HepG2 (cell line): ENCODE measurements around the gene VAMP8. TPM values are rescaled to one million over a fixed set of nuclear protein-coding genes. Genes with fewer than 3 reads are reported as not detected.

Experiments used
- CHD2 ChIP-seq: IDR thresholded peaks from 2 replicates; pipeline ENCODE4 v1.6.1; 2011; ENCODE audit warnings: low read depth, low read length, improper control_type of control experiment
- E2F2 ChIP-seq: sonication (generic); formaldehyde crosslinking; IDR thresholded peaks from 2 replicates; pipeline ENCODE4 v1.4.0; 2020; ENCODE audit warnings: missing genetic modification reagents, borderline replicate concordance
- FOXJ3 ChIP-seq: sonication (generic); formaldehyde crosslinking; IDR thresholded peaks from 2 replicates; pipeline ENCODE4 v1.4.0; 2020; ENCODE audit warnings: missing genetic modification reagents, mild to moderate bottlenecking, borderline replicate concordance
- HDAC1 ChIP-seq: sonication (generic); formaldehyde crosslinking; IDR thresholded peaks from 2 replicates; pipeline ENCODE4 v1.5.1; 2020; ENCODE audit warnings: mild to moderate bottlenecking, missing genetic modification reagents
- HDAC2 ChIP-seq: sonication (generic); formaldehyde crosslinking; IDR thresholded peaks from 2 replicates; pipeline ENCODE4 v1.4.0; 2020; ENCODE audit warnings: missing genetic modification reagents
- IKZF4 ChIP-seq: sonication (generic); formaldehyde crosslinking; IDR thresholded peaks from 2 replicates; pipeline ENCODE4 v1.5.1; 2020; ENCODE audit warnings: borderline replicate concordance, mild to moderate bottlenecking, low read depth, missing genetic modification reagents; ENCODE audit errors: not compliant biosample characterization
- NFKB2 ChIP-seq: sonication (generic); formaldehyde crosslinking; IDR thresholded peaks from 2 replicates; pipeline ENCODE4 v1.4.0; 2020; ENCODE audit warnings: missing genetic modification reagents, borderline replicate concordance
- PLSCR1 ChIP-seq: sonication (generic); formaldehyde crosslinking; IDR thresholded peaks from 2 replicates; pipeline ENCODE4 v1.5.0; 2020; ENCODE audit warnings: missing genetic modification reagents, mild to moderate bottlenecking, borderline replicate concordance
- REST ChIP-seq, 2 experiments: IDR thresholded peaks; 2 replicates each; pipeline ENCODE4 v1.6.1; 2011 to 2012; ENCODE audit warnings: low read length in 2 of 2, borderline replicate concordance in 1 of 2, low read depth in 1 of 2, mild to moderate bottlenecking in 1 of 2, moderate library complexity in 1 of 2
- THYN1 ChIP-seq: sonication (generic); formaldehyde crosslinking; IDR thresholded peaks from 2 replicates; pipeline ENCODE4 v1.8.1; 2023; ENCODE audit warnings: low read depth, mild to moderate bottlenecking, moderate library complexity, missing genetic modification reagents, borderline replicate concordance
- WIZ ChIP-seq: sonication (generic); formaldehyde crosslinking; IDR thresholded peaks from 2 replicates; pipeline ENCODE4 v1.5.1; 2020; ENCODE audit warnings: mild to moderate bottlenecking, missing genetic modification reagents
- ZBTB8A ChIP-seq: sonication (generic); formaldehyde crosslinking; IDR thresholded peaks from 2 replicates; pipeline ENCODE4 v1.4.0; 2020; ENCODE audit warnings: mild to moderate bottlenecking, low read depth, missing genetic modification reagents, borderline replicate concordance
- ZMYM4 ChIP-seq: sonication (generic); formaldehyde crosslinking; IDR thresholded peaks from 2 replicates; pipeline ENCODE4 v1.8.1; 2023; ENCODE audit warnings: mild to moderate bottlenecking, missing genetic modification reagents
- ZNF280B ChIP-seq: sonication (generic); formaldehyde crosslinking; IDR thresholded peaks from 2 replicates; pipeline ENCODE4 v1.5.0; 2020; ENCODE audit warnings: missing genetic modification reagents, mild to moderate bottlenecking, borderline replicate concordance
- ZNF34 ChIP-seq: sonication (generic); formaldehyde crosslinking; IDR thresholded peaks from 2 replicates; pipeline ENCODE4 v1.4.0; 2020; ENCODE audit warnings: mild to moderate bottlenecking, missing genetic modification reagents, borderline replicate concordance
- ZSCAN20 ChIP-seq: sonication (generic); formaldehyde crosslinking; IDR thresholded peaks from 2 replicates; pipeline ENCODE4 v1.4.0; 2020; ENCODE audit warnings: missing genetic modification reagents, mild to moderate bottlenecking, borderline replicate concordance
- polyA plus RNA-seq, 8 experiments: library from polyadenylated mRNA; depleted of rRNA in 3 of 8; stranded (reverse) in 7 of 8; unstranded in 1 of 8; fragments of >200 nt; fragmentation: Illumina TruSeq in 4 of 8; extraction: Trizol in 4 of 8; gene quantifications; 2 replicates each; pipeline versions ENCODE4 v1.2.1 to v1.2.3, GENCODE V29; 2011 to 2016; ENCODE audit warnings: low read depth in 4 of 8, missing spikeins in 1 of 8, mixed read lengths in 1 of 8; ENCODE audit not compliant: insufficient read depth in 1 of 8
- total RNA-seq, 5 experiments: library from RNA; depleted of rRNA; stranded (reverse); fragments of >200 nt; fragmentation: Illumina TruSeq; extraction: Trizol; gene quantifications; 2 replicates each; pipeline ENCODE4 v1.2.3, GENCODE V29; 2016; ENCODE audit warnings: low read depth in 1 of 5
- TF ChIP-seq, protein P1 (sequence below): sonication (generic); formaldehyde crosslinking; IDR thresholded peaks from 2 replicates; pipeline ENCODE4 v1.4.0; 2020; ENCODE audit warnings: missing genetic modification reagents; ENCODE audit errors: not compliant biosample characterization
- TF ChIP-seq, protein P2 (sequence below): sonication (generic); formaldehyde crosslinking; conservative IDR thresholded peaks from 2 replicates; pipeline ENCODE4 v1.4.0; 2020; ENCODE audit warnings: missing genetic modification reagents

Gene VAMP8
- total and polyA plus RNA-seq, 2 of the 13 experiments (the other 11 are each of a cell fraction or from before 2014, with no cell fraction given), result 83.3 to 157 TPM

GRCh38 chr2:85584354-85584856 is 7.0 kb downstream of the VAMP8 start, which contains the start of gene VAMP5 (continued):
- TF ChIP-seq NFKB2 (CRISPR knock-in tag), result peak; percentile 92
- TF ChIP-seq ZBTB8A (CRISPR knock-in tag), result 0 out of 2 replicates have a peak, but pooled peaks have one; percentile 1
- TF ChIP-seq PLSCR1 (CRISPR knock-in tag), result no peak
- peak; percentile 57; the same call in 1 of the 2 replicates for TF ChIP-seq ZNF280B (CRISPR knock-in tag)
- TF ChIP-seq, protein P1, sequence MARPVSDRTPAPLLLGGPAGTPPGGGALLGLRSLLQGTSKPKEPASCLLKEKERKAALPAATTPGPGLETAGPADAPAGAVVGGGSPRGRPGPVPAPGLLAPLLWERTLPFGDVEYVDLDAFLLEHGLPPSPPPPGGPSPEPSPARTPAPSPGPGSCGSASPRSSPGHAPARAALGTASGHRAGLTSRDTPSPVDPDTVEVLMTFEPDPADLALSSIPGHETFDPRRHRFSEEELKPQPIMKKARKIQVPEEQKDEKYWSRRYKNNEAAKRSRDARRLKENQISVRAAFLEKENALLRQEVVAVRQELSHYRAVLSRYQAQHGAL (CRISPR knock-in tag), result no peak
- TF ChIP-seq WIZ (CRISPR knock-in tag), result no peak; the same call in 1 of the 2 replicates
- no peak for TF ChIP-seq CHD2
- TF ChIP-seq IKZF4 (CRISPR knock-in tag), result no peak
- TF ChIP-seq E2F2 (CRISPR knock-in tag), result peak; percentile 68; the same call in 1 of the 2 replicates
- peak in 1 of 2 experiments; percentile 77; a peak in 1 of 4 replicates for TF ChIP-seq REST (IDR thresholded peaks at IDR 0.05; ENCODE audit: borderline replicate concordance in 1 of 2, low read depth in 1 of 2, low read length in 2 of 2)
- peak; percentile 75 for TF ChIP-seq ZSCAN20 (CRISPR knock-in tag)
- no peak; the same call in 1 of the 2 replicates for TF ChIP-seq ZNF34 (CRISPR knock-in tag)
- peak; percentile 59 for TF ChIP-seq ZMYM4 (CRISPR knock-in tag)
- peak; percentile 49; the same call in 1 of the 2 replicates for TF ChIP-seq HDAC2 (CRISPR knock-in tag)
- no peak for TF ChIP-seq THYN1 (CRISPR knock-in tag)
- TF ChIP-seq, protein P2, sequence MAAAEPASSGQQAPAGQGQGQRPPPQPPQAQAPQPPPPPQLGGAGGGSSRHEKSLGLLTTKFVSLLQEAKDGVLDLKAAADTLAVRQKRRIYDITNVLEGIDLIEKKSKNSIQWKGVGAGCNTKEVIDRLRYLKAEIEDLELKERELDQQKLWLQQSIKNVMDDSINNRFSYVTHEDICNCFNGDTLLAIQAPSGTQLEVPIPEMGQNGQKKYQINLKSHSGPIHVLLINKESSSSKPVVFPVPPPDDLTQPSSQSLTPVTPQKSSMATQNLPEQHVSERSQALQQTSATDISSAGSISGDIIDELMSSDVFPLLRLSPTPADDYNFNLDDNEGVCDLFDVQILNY, result 0 out of 2 replicates have a peak, but pooled peaks have one; percentile 63
- TF ChIP-seq FOXJ3, result no peak; the same call in 1 of the 2 replicates
- TF ChIP-seq HDAC1, result peak; percentile 77
